Measurements from ENCODE around the gene ERICH4. TPM values are rescaled to one million over a fixed set of nuclear protein-coding genes. Genes with fewer than 3 reads are reported as not detected.
A peak's percentile ranks its signal among the peaks of the same experiment; 100 is the strongest.

Gene ERICH4
- total and polyA plus RNA-seq, 2 of the 13 experiments (the other 11 are each of a cell fraction or from before 2014, with no cell fraction given): 0.40 to 0.64 TPM

- TF ChIP-seq IRF1 (CRISPR knock-in tag; IDR thresholded peaks at IDR 0.05; ENCODE audit: low read depth) (no peak), PPARG (CRISPR knock-in tag; conservative IDR thresholded peaks at IDR 0.05) (0 out of 2 replicates have a peak, but pooled peaks have one; percentile 20), XRCC5 (optimal IDR thresholded peaks at IDR 0.05; ENCODE audit: low read length) (peak; percentile 70), ETV5 (CRISPR knock-in tag; IDR thresholded peaks at IDR 0.05; ENCODE audit: borderline replicate concordance) (0 out of 2 replicates have a peak, but pooled peaks have one; percentile 4), ZNF292 (CRISPR knock-in tag; IDR thresholded peaks at IDR 0.05; ENCODE audit: borderline replicate concordance, low read depth) (peak; percentile 56; the same call in 1 of the 2 replicates), SALL1 (CRISPR knock-in tag; IDR thresholded peaks at IDR 0.05) (peak; percentile 19; the same call in 1 of the 2 replicates), HMGA1 (CRISPR knock-in tag; conservative IDR thresholded peaks at IDR 0.05) (no peak), RORA (CRISPR knock-in tag; IDR thresholded peaks at IDR 0.05) (no peak), PATZ1 (CRISPR knock-in tag; IDR thresholded peaks at IDR 0.05) (0 out of 2 replicates have a peak, but pooled peaks have one; percentile 27), ZNF12 (CRISPR knock-in tag; IDR thresholded peaks at IDR 0.05) (peak; percentile 94), ZBTB44 (CRISPR knock-in tag; IDR thresholded peaks at IDR 0.05) (no peak), JUN (CRISPR knock-in tag; IDR thresholded peaks at IDR 0.05) (peak; percentile 88), TFE3 (CRISPR knock-in tag; IDR thresholded peaks at IDR 0.05) (peak; percentile 84), CREB1 (IDR thresholded peaks at IDR 0.05) (no peak), CREB1 (CRISPR knock-in tag; IDR thresholded peaks at IDR 0.05) (no peak), ZNF331 (CRISPR knock-in tag; IDR thresholded peaks at IDR 0.05) (0 out of 2 replicates have a peak, but pooled peaks have one; percentile 23), FOSL2 (CRISPR knock-in tag; IDR thresholded peaks at IDR 0.05) (peak; percentile 99), HCFC1 (IDR thresholded peaks at IDR 0.05; ENCODE audit: low read depth, low read length) (no peak), KMT2A (CRISPR knock-in tag; IDR thresholded peaks at IDR 0.05) (0 out of 2 replicates have a peak, but pooled peaks have one; percentile 51), ATF2 (CRISPR knock-in tag; IDR thresholded peaks at IDR 0.05) (peak; percentile 15; the same call in 1 of the 2 replicates)
These were observed 33.7 kb upstream of the ERICH4 start (continued) for GRCh38 chr19:41409288-41409687.

Data from HepG2 (cell line).